Activated T-helper 9 cell treated with anti-CD3 and anti-CD28 coated beads, Interleukin-2, amount 50 U/mL, for 16 hours (primary cell): ENCODE data around the gene DMWD.
"Not testable (repeated sequence)": the region's sequence is repeated elsewhere in the genome, so short reads cannot be mapped to it uniquely, and the experiment has no call there.

Experiments used
- DNase-seq: peaks from one replicate; pipeline ENCODE4 v3.0.0-alpha.2; 2020; ENCODE audit warnings: low read depth

The DMWD gene

GRCh38 chr19:45816236-45817009 is 23.8 kb upstream of the DMWD start:
- DNase-seq = no peak

DNA sequence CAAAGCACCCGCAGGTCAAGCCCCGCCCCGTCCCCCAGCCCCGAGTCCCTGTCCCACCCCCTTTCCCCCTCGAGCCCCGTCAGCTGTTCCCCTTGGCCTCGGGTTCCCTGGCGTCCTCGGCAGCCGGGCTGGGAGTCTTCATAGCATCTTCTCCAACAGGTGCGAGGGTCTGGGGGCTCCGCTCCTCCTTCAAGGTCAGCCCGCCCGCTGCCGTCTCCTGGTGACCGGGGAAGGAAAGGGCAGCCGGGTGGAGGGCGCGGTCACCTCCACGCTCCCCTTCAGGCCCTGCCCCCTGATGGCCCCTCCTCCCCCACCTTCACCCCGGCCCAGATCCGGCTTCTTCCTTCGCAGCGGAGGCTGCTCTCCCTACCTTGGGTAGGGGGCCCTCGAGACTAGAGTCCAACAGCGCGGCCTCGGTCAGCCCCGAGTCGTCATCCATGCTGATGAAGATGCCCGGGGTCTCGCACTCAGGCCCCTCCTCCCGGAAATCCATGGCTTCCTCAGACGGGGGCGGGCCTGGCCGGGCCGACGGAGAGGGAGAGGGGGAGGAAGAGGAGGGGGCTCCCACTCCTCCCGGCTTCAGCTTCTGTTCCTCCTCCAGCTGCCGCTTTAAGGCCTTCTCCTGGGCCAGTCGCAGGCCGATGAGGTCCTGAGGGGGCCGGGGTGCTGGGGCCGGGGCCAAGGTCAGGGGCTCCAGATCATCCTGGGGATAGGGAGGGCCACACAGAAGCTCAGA is 23.0 kb upstream of the DMWD start:
- DNase-seq = no peak

DNA sequence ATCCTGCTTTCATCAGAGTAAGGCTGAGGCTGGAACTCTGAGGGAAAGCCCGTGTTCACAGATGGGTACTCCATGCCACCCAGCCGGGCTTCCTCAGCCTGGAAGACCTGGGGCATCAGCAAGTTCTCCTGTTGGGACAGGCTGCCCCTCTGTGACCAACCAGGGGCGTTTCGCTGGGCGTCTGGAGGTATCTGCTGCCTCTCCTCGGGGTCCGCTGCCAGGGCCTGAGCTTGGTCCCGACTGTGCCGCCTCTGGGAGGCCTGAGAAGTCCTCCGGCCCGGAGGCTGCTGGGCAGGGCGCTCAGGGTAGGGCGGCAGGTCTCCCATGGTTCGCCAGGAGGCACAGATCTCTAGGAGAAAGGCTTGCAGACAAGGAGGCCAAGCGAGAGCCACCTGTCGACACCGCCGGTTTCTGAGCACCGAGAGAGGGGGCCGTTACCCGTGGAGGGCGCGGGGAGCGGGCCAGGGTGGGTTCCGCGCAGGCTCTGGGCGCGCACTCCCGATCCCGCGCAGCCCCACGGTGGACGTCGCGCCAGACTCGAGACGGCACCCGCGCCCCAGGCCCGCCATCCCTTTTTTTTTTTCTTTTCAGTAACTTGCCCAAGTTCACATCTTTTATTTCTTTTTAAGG is 22.3 kb upstream of the DMWD start, which contains the start of gene RSPH6A:
Gene RSPH6A, minus strand, starts transcription at position 458 of the 630 bp plus-strand sequence. Its CDS starts 132 bp downstream, at position 326.
- no peak for DNase-seq

GRCh38 chr19:45814166-45814780 is 21.6 kb upstream of the DMWD start:
- no peak for DNase-seq

DNA sequence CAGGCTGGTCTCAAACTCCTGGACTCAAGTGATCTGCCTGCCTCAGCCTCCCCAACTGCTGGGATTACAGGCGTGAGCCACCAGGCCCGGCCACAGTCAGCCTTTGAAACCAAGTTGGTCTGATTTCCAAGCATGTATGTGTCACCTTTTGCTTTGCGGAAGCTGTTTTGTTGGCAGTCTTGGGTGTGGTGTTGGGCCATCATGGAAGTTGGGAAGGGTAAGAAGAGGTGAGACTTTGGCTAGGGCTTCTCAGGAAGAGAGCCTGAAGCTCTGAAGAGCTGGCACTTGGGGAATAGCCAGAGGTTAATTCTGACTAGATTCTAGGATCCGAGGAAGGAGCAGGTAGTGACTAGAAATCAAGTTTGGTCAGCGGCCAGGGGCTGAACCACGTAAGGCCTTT is 19.7 kb upstream of the DMWD start:
- DNase-seq = no peak

DNA sequence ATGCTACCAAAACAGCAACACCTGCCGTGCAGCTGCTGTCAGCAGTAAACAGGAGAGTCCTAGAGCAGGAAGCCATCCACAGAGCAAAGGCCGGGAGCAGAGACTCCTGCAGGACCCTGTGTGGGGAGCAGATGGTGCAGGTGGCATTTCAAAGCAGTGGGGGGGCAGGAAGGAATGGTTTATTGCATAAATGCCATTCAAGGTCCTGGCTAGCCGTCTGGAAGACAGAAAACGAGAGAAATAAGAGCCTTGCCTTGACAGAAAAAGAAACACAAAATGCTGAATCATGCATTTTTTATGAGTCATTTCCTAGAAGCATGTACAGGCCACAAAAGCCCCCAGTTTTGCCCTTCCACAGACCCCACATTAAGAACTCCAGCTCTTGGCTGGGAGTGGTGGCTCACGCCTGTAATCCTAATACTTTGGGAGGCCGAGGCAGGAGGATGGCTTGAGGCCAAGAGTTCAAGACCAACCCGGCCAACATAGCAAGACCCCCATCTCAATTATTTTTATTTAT is 17.1 kb upstream of the DMWD start:
- DNase-seq = no peak

GRCh38 chr19:45805719-45806118 is 13.1 kb upstream of the DMWD start:
- DNase-seq = no peak

GRCh38 chr19:45804959-45805230 is 12.2 kb upstream of the DMWD start:
- no peak for DNase-seq

- DNase-seq = no peak
Observed at GRCh38 chr19:45804140-45804958, 11.7 kb upstream of the DMWD start.

DNA sequence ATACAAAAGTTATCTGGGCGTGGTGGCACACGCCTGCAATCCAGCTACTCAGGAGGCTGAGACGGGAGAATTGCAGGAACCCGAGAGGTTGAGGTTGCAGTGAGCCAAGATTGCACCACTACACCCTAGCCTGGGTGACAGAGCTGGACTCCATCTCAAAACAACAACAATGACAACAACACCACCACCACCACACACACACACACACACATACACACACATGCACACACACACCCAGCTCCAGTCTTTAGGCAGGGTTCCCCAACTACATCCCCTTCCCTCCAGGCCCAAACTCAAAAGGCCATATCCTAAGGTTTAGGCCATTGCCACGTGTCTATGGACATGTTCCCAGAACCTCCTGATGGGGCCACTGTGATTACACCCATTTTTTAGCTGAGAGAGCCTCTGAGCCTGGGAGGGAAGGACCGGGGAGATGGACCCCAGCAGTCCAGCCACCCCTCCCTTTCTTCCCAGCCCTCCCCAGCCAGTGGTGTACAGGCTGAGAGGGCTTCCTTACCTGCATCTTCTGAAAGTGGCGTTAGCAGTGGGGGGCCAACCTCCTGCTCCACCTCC is 9.0 kb upstream of the DMWD start:
- DNase-seq = no peak

DNA sequence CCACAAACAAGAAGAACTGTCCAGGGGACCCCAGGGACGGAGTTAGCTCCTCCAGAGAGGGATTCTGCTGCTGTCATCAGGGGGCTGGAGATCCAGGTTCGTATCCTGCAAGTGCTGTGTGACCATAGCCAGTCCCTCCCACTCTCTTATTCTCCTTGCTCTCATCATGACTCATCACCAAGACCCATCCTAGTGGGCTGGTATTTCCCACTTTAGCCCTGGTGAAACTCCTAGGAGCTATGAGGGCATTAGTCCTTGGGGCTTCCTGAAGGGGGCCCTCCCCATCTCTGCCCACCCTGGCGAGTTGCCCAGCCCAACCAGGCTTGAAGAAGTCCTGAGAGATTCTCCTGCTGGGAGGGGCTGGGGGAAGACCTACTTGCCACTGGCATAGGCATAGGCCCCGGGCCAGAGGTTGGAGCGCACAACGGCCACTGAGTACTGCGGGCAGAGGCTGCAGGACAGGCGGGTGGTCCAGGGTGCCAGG is 7.5 kb upstream of the DMWD start:
- no peak for DNase-seq

DNA sequence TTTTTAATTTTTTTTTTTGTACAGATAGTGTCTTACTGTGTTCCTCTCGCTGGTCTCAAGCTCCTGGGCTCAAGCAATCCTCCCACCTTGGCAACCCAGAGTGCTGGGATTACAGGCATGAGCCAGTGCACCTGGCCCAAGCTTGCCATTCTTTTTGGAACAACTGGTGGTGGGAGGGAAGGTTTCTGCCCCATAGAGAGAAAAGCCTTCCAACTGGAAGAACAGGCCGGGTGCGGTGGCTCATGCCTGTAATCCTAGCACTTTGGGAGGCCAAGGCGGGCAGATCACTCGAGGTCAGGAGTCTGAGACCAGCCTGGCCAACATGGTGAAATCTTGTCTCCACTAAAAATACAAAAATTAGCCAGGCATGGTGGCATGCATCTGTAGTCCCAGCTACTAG is 6.9 kb upstream of the DMWD start:
- DNase-seq = not testable (repeated sequence)

- peak; percentile 41 for DNase-seq
Observed at GRCh38 chr19:45798995-45799517, 6.4 kb upstream of the DMWD start.

DNA sequence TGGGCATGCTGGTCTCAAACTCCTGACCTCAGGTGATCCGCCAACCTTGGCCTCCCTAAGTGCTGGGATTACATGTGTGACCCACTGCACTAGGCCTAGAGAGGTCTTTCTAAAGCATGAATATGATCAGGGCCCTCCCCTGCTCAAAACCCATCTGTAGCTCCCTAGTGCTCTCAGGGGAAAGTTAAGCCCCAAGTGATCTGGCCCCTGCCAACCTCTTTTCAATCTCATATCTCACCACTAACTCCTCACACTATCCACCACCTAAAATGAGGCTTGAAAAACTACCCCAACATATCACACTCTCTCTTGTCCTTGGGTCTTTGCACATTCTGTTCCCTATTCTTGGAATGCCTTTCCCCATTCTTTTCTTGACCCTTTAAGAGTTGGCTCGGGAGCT is 2.0 kb upstream of the DMWD start:
- no peak for DNase-seq

DNA sequence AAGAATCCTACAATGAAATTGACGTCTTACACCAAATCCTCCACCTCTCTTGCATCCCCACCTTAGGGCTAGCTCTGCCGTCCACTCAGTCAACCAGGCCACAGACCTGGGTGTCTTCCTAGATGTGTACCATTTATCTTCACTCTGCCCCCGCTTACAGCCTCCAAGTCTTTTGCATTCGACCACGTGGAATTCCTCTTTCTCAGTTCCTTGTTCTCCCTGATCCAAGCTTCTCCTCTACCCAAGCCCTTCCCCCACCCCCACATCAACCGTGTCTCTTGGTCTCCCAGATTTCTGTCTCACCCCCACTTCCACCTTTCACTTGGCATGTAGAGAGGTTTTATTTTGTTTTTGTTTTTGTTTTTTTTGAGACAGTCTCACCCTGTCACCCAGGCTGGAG is 1.2 kb upstream of the DMWD start:
- DNase-seq = no peak

GRCh38 chr19:45793178-45793564 is 526 bp upstream of the DMWD start:
- DNase-seq = no peak

DNA sequence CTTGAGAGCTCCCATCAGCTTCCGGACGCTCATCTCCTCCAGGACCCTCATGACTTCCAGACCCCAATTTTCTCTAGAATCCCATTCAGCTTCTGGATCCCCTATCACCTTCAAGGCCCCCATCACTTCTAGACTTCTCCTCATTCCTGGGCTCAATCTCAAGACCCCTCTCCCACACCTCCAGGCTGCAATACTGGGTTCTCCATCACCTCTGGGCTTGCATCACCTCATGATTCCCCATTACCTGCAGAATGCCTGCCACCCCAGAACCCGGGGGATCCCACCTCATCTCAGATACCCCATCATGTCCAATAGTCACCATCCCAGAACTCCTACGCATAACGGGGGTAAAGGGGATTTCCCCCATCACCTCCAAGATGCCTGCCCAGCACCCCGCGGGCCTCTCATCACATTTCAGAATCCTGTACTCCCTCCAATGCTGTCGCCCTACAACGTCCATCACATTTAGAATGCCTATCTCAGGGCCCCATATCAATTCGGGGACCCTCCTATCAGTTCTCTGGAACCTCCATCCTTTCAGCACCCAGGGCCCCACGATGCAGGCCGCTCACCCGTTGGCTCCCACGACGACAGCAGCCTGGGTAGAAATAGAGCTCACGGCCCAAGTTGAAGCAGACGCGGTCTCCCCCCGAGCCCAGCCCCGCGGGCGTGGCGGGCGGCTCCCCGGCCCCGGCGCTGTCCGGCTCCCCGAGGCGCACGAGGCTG is 738 bp downstream of the DMWD start:
- no peak for DNase-seq

DNA sequence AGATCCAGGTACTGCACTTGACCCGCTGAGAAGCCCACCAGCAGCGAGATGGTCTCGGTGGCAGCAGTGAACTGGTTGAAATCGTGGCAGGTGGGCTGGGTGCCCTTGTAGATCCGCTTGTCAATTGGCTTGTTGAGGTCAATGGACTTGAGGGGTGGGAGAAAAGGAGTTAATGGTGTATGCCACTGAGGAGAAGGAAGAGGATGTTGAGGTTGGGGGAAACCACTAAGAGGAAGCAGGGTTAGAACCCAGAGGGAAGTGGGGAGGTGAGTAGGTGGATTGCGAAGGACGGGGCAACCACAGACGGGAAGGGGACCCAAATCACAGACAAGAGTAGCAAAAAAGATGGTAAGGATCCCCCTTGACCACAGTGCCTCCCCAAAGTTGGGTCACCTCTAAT is 1.7 kb downstream of the DMWD start:
- DNase-seq = no peak

GRCh38 chr19:45789035-45789786 is 3.4 kb downstream of the DMWD start:
- DNase-seq = no peak

GRCh38 chr19:45786533-45786894 is 6.1 kb downstream of the DMWD start:
- DNase-seq = no peak
